ENCODE measurements around the gene ZFR.
"Not testable (repeated sequence)": the region's sequence is repeated elsewhere in the genome, so short reads cannot be mapped to it uniquely, and the experiment has no call there.

Gene ZFR

GRCh38 chr5:32406650-32407049, 37.9 kb downstream of the ZFR start:
- DNase-seq (ENCODE audit: low read depth): no peak

- no peak for DNase-seq (ENCODE audit: low read depth)
These were observed 39.0 kb downstream of the ZFR start for GRCh38 chr5:32405507-32405906.

- DNase-seq (ENCODE audit: low read depth): no peak
These were observed 40.8 kb downstream of the ZFR start for GRCh38 chr5:32403760-32404159.

GRCh38 chr5:32400401-32400800, 44.1 kb downstream of the ZFR start:
- DNase-seq (ENCODE audit: low read depth): no peak

GRCh38 chr5:32398754-32399153, 45.8 kb downstream of the ZFR start:
- DNase-seq (ENCODE audit: low read depth): not testable (repeated sequence)

- no peak for DNase-seq (ENCODE audit: low read depth)
These were observed 49.6 kb downstream of the ZFR start for GRCh38 chr5:32394981-32395380.

- DNase-seq (ENCODE audit: low read depth): no peak
These were observed 52.5 kb downstream of the ZFR start for GRCh38 chr5:32392039-32392438.

- DNase-seq (ENCODE audit: low read depth): peak; percentile 72
These were observed 53.5 kb downstream of the ZFR start for GRCh38 chr5:32390819-32391591.

- DNase-seq (ENCODE audit: low read depth): peak; percentile 55
These were observed 56.0 kb downstream of the ZFR start for GRCh38 chr5:32388432-32389129.

- DNase-seq (ENCODE audit: low read depth): no peak
These were observed 56.7 kb downstream of the ZFR start for GRCh38 chr5:32387841-32388240.

- no peak for DNase-seq (ENCODE audit: low read depth)
These were observed 57.3 kb downstream of the ZFR start for GRCh38 chr5:32387211-32387610.

- no peak for DNase-seq (ENCODE audit: low read depth)
These were observed 59.9 kb downstream of the ZFR start for GRCh38 chr5:32384621-32385020.

GRCh38 chr5:32383586-32383985, 61.0 kb downstream of the ZFR start:
- DNase-seq (ENCODE audit: low read depth): no peak

- no peak for DNase-seq (ENCODE audit: low read depth)
These were observed 61.5 kb downstream of the ZFR start for GRCh38 chr5:32383065-32383464.

- no peak for DNase-seq (ENCODE audit: low read depth)
These were observed 65.1 kb downstream of the ZFR start for GRCh38 chr5:32379421-32379820.

GRCh38 chr5:32378966-32379365, 65.6 kb downstream of the ZFR start:
- DNase-seq (ENCODE audit: low read depth): no peak

GRCh38 chr5:32369542-32370155, 74.9 kb downstream of the ZFR start:
- no peak for DNase-seq (ENCODE audit: low read depth)

- no peak for DNase-seq (ENCODE audit: low read depth)
These were observed 75.5 kb downstream of the ZFR start for GRCh38 chr5:32369032-32369431.

GRCh38 chr5:32367271-32367670, 77.3 kb downstream of the ZFR start:
- not testable (repeated sequence) for DNase-seq (ENCODE audit: low read depth)

GRCh38 chr5:32365623-32366022, 78.9 kb downstream of the ZFR start:
- no peak for DNase-seq (ENCODE audit: low read depth)

- DNase-seq (ENCODE audit: low read depth): no peak
These were observed 81.5 kb downstream of the ZFR start for GRCh38 chr5:32363030-32363429.

- no peak for DNase-seq (ENCODE audit: low read depth)
These were observed 82.0 kb downstream of the ZFR start for GRCh38 chr5:32362527-32362926.

GRCh38 chr5:32360906-32361305, 83.6 kb downstream of the ZFR start:
- peak; percentile 15 for DNase-seq (ENCODE audit: low read depth)

All from EH (cell line).